Panc1 (cell line): ENCODE results near the gene C1QTNF3. TPM values are rescaled to one million over a fixed set of nuclear protein-coding genes. Genes with fewer than 3 reads are reported as not detected.

Experiments
- ATAC-seq: fragments of 200-7000 bp; cut with Tn5 transposase; 2 replicates; pipeline ENCODE4 v1.9.1; 2020; ENCODE audit warnings: mild to moderate bottlenecking, moderate library complexity
- BruUV-seq: library from RNA; stranded (reverse); fragments of 400-500 nt; replicated peaks from 2 replicates; lab custom pipeline; 2021; lab: Mats Ljungman, UMichigan
- CTCF ChIA-PET: fragments of 300-600 bp; sonication (Branson Sonifier 250); formaldehyde crosslinking; loops from one replicate; lab custom pipeline; 2022; ENCODE audit warnings: antibody characterized with exemption; lab: Charles Lee
- POLR2A ChIA-PET: fragments of 300-600 bp; sonication (Branson Sonifier 250); formaldehyde crosslinking; loops from one replicate; lab custom pipeline; 2022; ENCODE audit warnings: antibody characterized with exemption; lab: Charles Lee
- DNase-seq: peaks from one replicate; pipeline ENCODE4 v3.0.0-alpha.2; 2010; ENCODE audit warnings: low read depth, low spot score
- H3K27ac ChIP-seq: 2 replicates; pipeline ENCODE4 v1.5.1; 2011; ENCODE audit warnings: mild to moderate bottlenecking, low read length, inconsistent platforms
- H3K27me3 ChIP-seq: fragments of 200-500 bp; sonication (Bioruptor generic); 2 replicates; pipeline ENCODE4 v1.6.0; 2014; ENCODE audit warnings: low read length, inconsistent platforms; ENCODE audit not compliant: control insufficient read depth, insufficient read depth
- H3K36me3 ChIP-seq: fragments of 200-500 bp; sonication (Bioruptor generic); 2 replicates; pipeline ENCODE4 v1.5.1; 2014; ENCODE audit warnings: inconsistent platforms, mild to moderate bottlenecking, low read length, moderate library complexity; ENCODE audit not compliant: control insufficient read depth, insufficient read depth
- H3K4me1 ChIP-seq: 2 replicates; pipeline ENCODE4 v1.5.1; 2011; ENCODE audit warnings: inconsistent platforms, mild to moderate bottlenecking, low read length, moderate library complexity; ENCODE audit not compliant: control insufficient read depth, insufficient read depth
- H3K4me3 ChIP-seq, 2 experiments: 2 replicates each; pipeline ENCODE4 v1.5.1; 2011 to 2012; ENCODE audit warnings: low read depth in 2 of 2, low read length in 2 of 2, mild to moderate bottlenecking in 2 of 2, inconsistent platforms in 1 of 2, moderate library complexity in 1 of 2
- H3K9me3 ChIP-seq: fragments of 200-500 bp; sonication (Bioruptor generic); 2 replicates; pipeline ENCODE4 v1.5.1; 2014; ENCODE audit warnings: low read depth, mild to moderate bottlenecking, inconsistent platforms, low read length, moderate library complexity; ENCODE audit not compliant: control insufficient read depth, insufficient read depth
- POLR2AphosphoS5 ChIP-seq: IDR thresholded peaks from 2 replicates; pipeline ENCODE4 v1.6.1; 2012; ENCODE audit warnings: mild to moderate bottlenecking, low read depth, low read length, moderate library complexity
- SIN3A ChIP-seq: IDR thresholded peaks from 2 replicates; pipeline ENCODE4 v1.6.1; 2012; ENCODE audit warnings: low read depth, mild to moderate bottlenecking, low read length, moderate library complexity, borderline replicate concordance; ENCODE audit not compliant: insufficient read depth
- TCF7L2 ChIP-seq: IDR thresholded peaks from 2 replicates; pipeline ENCODE4 v1.6.1; 2011; ENCODE audit warnings: mild to moderate bottlenecking, low read depth, low read length, inconsistent platforms
- in situ Hi-C: cut with HindIII; loops from 2 replicates; pipeline ENCODE4 v1.10.0; 2016; ENCODE audit warnings: low sequenced_read_pairs, low pct_unique_long_range_greater_than_20kb
- intact Hi-C: fragments of 100-400 bp; cut with micrococcal nuclease; formaldehyde crosslinking; loops from one replicate; pipeline ENCODE4 v1.10.0; 2022; ENCODE audit not compliant: unreplicated experiment
- total RNA-seq: library from RNA; stranded (reverse); gene quantifications from one replicate; pipeline ENCODE4 v1.2.1, GENCODE V29; 2021; ENCODE audit not compliant: unreplicated experiment
- TF ChIP-seq, protein P1 (sequence below), 2 experiments: IDR thresholded peaks; 2 replicates each; pipeline ENCODE4 v1.6.1; 2011 to 2012; ENCODE audit warnings: low read depth in 2 of 2, control low read depth in 1 of 2, low read length in 1 of 2, mild to moderate bottlenecking in 1 of 2, moderate library complexity in 1 of 2; ENCODE audit not compliant: insufficient read depth in 1 of 2
- TF ChIP-seq, protein P2 (sequence below): fragments of 450-650 bp; IDR thresholded peaks from 2 replicates; pipeline ENCODE4 v1.5.1; 2017; ENCODE audit warnings: mild to moderate bottlenecking

Gene C1QTNF3
- total RNA-seq, 1 experiment from 2014 or later = 2.1 TPM

DNA sequence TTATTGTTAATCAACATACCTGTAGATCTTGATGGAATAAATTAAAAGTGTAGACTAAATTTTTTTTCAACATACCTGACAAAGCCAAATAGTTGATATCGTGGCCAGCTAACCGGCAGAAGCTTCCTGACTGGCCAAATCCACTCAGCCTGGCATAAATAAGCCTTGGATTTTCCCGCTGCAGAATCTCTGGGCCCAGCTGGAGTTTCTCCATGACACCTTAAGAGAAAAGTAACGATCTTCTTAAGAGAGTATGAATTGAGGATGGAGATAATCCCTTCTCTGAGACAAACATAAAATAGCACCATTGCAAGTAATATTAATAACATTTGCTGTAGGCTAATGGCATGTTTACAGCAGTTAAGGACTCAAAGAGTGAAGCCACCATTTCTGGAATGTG is 37.3 kb downstream of the C1QTNF3 start:
- peaks cover 8% of the 10 kb centered on the region for H3K4me1 ChIP-seq
- ChIA-PET CTCF (no interaction called here), POLR2A (no interaction called here)
- H3K27me3 ChIP-seq = no peaks in the 10 kb centered on the region
- ATAC-seq (no peak), DNase-seq (no peak)
- TF ChIP-seq, protein P1, sequence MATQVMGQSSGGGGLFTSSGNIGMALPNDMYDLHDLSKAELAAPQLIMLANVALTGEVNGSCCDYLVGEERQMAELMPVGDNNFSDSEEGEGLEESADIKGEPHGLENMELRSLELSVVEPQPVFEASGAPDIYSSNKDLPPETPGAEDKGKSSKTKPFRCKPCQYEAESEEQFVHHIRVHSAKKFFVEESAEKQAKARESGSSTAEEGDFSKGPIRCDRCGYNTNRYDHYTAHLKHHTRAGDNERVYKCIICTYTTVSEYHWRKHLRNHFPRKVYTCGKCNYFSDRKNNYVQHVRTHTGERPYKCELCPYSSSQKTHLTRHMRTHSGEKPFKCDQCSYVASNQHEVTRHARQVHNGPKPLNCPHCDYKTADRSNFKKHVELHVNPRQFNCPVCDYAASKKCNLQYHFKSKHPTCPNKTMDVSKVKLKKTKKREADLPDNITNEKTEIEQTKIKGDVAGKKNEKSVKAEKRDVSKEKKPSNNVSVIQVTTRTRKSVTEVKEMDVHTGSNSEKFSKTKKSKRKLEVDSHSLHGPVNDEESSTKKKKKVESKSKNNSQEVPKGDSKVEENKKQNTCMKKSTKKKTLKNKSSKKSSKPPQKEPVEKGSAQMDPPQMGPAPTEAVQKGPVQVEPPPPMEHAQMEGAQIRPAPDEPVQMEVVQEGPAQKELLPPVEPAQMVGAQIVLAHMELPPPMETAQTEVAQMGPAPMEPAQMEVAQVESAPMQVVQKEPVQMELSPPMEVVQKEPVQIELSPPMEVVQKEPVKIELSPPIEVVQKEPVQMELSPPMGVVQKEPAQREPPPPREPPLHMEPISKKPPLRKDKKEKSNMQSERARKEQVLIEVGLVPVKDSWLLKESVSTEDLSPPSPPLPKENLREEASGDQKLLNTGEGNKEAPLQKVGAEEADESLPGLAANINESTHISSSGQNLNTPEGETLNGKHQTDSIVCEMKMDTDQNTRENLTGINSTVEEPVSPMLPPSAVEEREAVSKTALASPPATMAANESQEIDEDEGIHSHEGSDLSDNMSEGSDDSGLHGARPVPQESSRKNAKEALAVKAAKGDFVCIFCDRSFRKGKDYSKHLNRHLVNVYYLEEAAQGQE (IDR thresholded peaks at IDR 0.05; ENCODE audit: insufficient read depth in 1 of 2, low read depth in 2 of 2, low read length in 1 of 2) = no peak
- TF ChIP-seq TCF7L2 = no peak
- H3K4me3 ChIP-seq = no peak overlapping the region
- BruUV-seq = no TSS peak
- H3K27ac ChIP-seq = no peak overlapping the region
- H3K9me3 ChIP-seq = no peaks in the 10 kb centered on the region
- in situ Hi-C loops (no loop called here), intact Hi-C loops (loop anchor here (5.0 kb wide), 1 partner anchor 462 kb away; no protein-coding TSS in a partner anchor)
- H3K36me3 ChIP-seq = no peaks in the 10 kb centered on the region; the same call in 1 of the 2 replicates

DNA sequence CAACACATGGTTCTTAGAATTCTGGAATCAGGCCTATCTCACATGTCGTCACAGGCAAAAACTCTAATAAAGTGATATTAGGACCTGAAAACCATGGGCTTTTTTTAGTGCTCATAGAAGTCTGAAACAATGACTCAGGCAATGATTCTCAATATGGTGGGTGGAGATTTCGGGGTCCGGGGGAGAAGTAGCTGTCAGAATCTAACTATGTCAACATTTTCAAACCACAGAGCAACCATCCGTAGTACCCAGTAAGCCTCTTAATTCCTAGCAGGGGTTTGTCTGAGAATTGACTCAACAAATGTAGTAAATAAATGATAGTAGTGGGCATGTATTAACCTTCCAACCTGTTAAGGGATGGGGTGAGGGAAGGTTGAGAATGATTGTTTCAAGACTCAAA is 37.8 kb downstream of the C1QTNF3 start:
- ChIA-PET CTCF (no interaction called here), POLR2A (no interaction called here)
- DNase-seq = no peak
- H3K36me3 ChIP-seq = no peaks in the 10 kb centered on the region; the same call in 1 of the 2 replicates
- no peak overlapping the region for H3K27ac ChIP-seq
- no peaks in the 10 kb centered on the region for H3K9me3 ChIP-seq
- BruUV-seq = no TSS peak
- TF ChIP-seq, protein P1 (IDR thresholded peaks at IDR 0.05; ENCODE audit: insufficient read depth in 1 of 2, low read depth in 2 of 2, low read length in 1 of 2) = no peak
- TF ChIP-seq TCF7L2 (no peak), POLR2AphosphoS5 (no peak), SIN3A (no peak)
- TF ChIP-seq, protein P2, sequence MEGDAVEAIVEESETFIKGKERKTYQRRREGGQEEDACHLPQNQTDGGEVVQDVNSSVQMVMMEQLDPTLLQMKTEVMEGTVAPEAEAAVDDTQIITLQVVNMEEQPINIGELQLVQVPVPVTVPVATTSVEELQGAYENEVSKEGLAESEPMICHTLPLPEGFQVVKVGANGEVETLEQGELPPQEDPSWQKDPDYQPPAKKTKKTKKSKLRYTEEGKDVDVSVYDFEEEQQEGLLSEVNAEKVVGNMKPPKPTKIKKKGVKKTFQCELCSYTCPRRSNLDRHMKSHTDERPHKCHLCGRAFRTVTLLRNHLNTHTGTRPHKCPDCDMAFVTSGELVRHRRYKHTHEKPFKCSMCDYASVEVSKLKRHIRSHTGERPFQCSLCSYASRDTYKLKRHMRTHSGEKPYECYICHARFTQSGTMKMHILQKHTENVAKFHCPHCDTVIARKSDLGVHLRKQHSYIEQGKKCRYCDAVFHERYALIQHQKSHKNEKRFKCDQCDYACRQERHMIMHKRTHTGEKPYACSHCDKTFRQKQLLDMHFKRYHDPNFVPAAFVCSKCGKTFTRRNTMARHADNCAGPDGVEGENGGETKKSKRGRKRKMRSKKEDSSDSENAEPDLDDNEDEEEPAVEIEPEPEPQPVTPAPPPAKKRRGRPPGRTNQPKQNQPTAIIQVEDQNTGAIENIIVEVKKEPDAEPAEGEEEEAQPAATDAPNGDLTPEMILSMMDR = no peak
- no peaks in the 10 kb centered on the region for H3K27me3 ChIP-seq
- intact Hi-C loops (loop anchor here (5.0 kb wide), 1 partner anchor 462 kb away; no protein-coding TSS in a partner anchor), in situ Hi-C loops (no loop called here)
- no peak for ATAC-seq
- no peak overlapping the region for H3K4me3 ChIP-seq
- H3K4me1 ChIP-seq = peaks cover 8% of the 10 kb centered on the region
